Endothelial cell of umbilical vein (primary cell): ENCODE measurements around the gene RASAL2. TPM values are rescaled to one million over a fixed set of nuclear protein-coding genes. Genes with fewer than 3 reads are reported as not detected.
"Not testable (repeated sequence)": the region's sequence is repeated elsewhere in the genome, so short reads cannot be mapped to it uniquely, and the experiment has no call there.

ENCODE experiments used
- BruUV-seq: library from RNA; stranded (reverse); fragments of 400-500 nt; replicated peaks from 2 replicates; lab custom pipeline; 2021; lab: Mats Ljungman, UMichigan
- CTCF ChIA-PET: fragments of 300-600, 350-600 bp; sonication (Branson Sonifier 250); formaldehyde crosslinking; loops from one replicate; lab custom pipeline; 2021; ENCODE audit warnings: antibody characterized with exemption, inconsistent platforms; lab: Charles Lee
- POLR2A ChIA-PET: fragments of 300-600, 350-600 bp; sonication (Branson Sonifier 250); formaldehyde crosslinking; loops from one replicate; lab custom pipeline; 2021; ENCODE audit warnings: antibody characterized with exemption, inconsistent platforms; lab: Charles Lee
- DNase-seq: peaks from one replicate; pipeline ENCODE4 v3.0.0-alpha.2; 2011; ENCODE audit warnings: low read depth, low spot score
- FAIRE-seq: peaks from 2 replicates; lab custom pipeline; 2011; peaks lifted over from hg19 to GRCh38; lab: Jason Lieb, UNC
- H2AFZ ChIP-seq: 2 replicates; pipeline ENCODE4 v1.6.0; 2012; ENCODE audit warnings: low read depth, low read length, control low read depth, inconsistent platforms
- H3K27ac ChIP-seq: 2 replicates; pipeline ENCODE4 v1.5.1; 2011; ENCODE audit warnings: low read depth, mild to moderate bottlenecking, control low read depth, low read length, moderate library complexity; ENCODE audit not compliant: insufficient read depth
- H3K27me3 ChIP-seq, 2 experiments: 2 replicates each; pipeline versions ENCODE4 v1.6.0 to v1.6.1; 2011; ENCODE audit warnings: low read length in 2 of 2, mixed read lengths in 1 of 2; ENCODE audit not compliant: control insufficient read depth in 2 of 2, insufficient read depth in 2 of 2
- H3K36me3 ChIP-seq, 2 experiments: 2 replicates in 1 of 2; 3 replicates in 1 of 2; pipeline ENCODE4 v1.5.1; 2011; ENCODE audit warnings: low read length in 2 of 2, mild to moderate bottlenecking in 1 of 2, moderate library complexity in 1 of 2; ENCODE audit not compliant: control insufficient read depth in 2 of 2, insufficient read depth in 2 of 2; ENCODE audit errors: extremely low read depth in 1 of 2
- H3K4me1 ChIP-seq: 3 replicates; pipeline ENCODE4 v1.5.1; 2011; ENCODE audit warnings: mild to moderate bottlenecking, low read length; ENCODE audit not compliant: control insufficient read depth, insufficient read depth; ENCODE audit errors: extremely low read depth
- H3K4me2 ChIP-seq: 2 replicates; pipeline ENCODE4 v1.6.1; 2011; ENCODE audit warnings: low read length, control low read depth, mixed read lengths; ENCODE audit not compliant: insufficient read depth
- H3K4me3 ChIP-seq, 3 experiments: fragments of 200-600 bp in 1 of 3; sonication (generic), shearing (Covaris generic) in 1 of 3; replicated peaks in 1 of 3; 2 replicates each; pipeline ENCODE4 v1.5.1; 2011 to 2016; ENCODE audit warnings: control low read depth in 3 of 3, low read length in 3 of 3, mild to moderate bottlenecking in 2 of 3, inconsistent platforms in 1 of 3, low read depth in 1 of 3, moderate library complexity in 1 of 3; ENCODE audit not compliant: insufficient read depth in 1 of 3
- H3K79me2 ChIP-seq: 2 replicates; pipeline ENCODE4 v1.6.0; 2012; ENCODE audit warnings: low read length, inconsistent platforms; ENCODE audit not compliant: control insufficient read depth, insufficient read depth
- H3K9ac ChIP-seq: replicated peaks from 2 replicates; pipeline ENCODE3; 2011; ENCODE audit warnings: low read length, control low read depth; ENCODE audit not compliant: insufficient read depth; ENCODE audit errors: extremely low read depth
- H3K9me1 ChIP-seq: replicated peaks from 3 replicates; pipeline ENCODE4 v1.6.0; 2011; ENCODE audit warnings: mild to moderate bottlenecking, low read length; ENCODE audit not compliant: control insufficient read depth, insufficient read depth; ENCODE audit errors: extremely low read depth
- H3K9me3 ChIP-seq: replicated peaks from 2 replicates; pipeline ENCODE4 v1.5.1; 2012; ENCODE audit warnings: low read length, inconsistent platforms; ENCODE audit not compliant: control insufficient read depth, insufficient read depth
- H4K20me1 ChIP-seq: replicated peaks from 2 replicates; pipeline ENCODE3; 2011; ENCODE audit warnings: mild to moderate bottlenecking, low read length; ENCODE audit not compliant: control insufficient read depth, insufficient read depth; ENCODE audit errors: extremely low read depth
- MYC ChIP-seq: IDR thresholded peaks from one replicate; pipeline ENCODE4 v1.6.1; 2011; ENCODE audit warnings: mild to moderate bottlenecking, low read depth, low read length
- dilution Hi-C: fragments of 300-500 bp; cut with MboI; formaldehyde crosslinking; loops from one replicate; pipeline ENCODE4 v1.15.0; 2019; ENCODE audit warnings: low sequenced_read_pairs; ENCODE audit not compliant: extremely low pct_ligation_motif_present
- intact Hi-C: fragments of 100-400 bp; cut with micrococcal nuclease; formaldehyde crosslinking; loops from one replicate; pipeline ENCODE4 v1.10.0; 2022
- polyA plus RNA-seq, 4 experiments: library from polyadenylated mRNA; depleted of rRNA in 3 of 4; stranded (reverse) in 3 of 4; unstranded in 1 of 4; fragments of >200 nt; gene quantifications; 2 replicates each; pipeline versions ENCODE4 v1.2.1 to v1.2.3, GENCODE V29; 2011 to 2012; ENCODE audit warnings: missing spikeins in 1 of 4
- total RNA-seq: library from RNA; stranded (reverse); gene quantifications from 2 replicates; pipeline ENCODE4 v1.2.3, GENCODE V29; 2021

Gene RASAL2
- total and polyA plus RNA-seq, 2 donors (not counting 3 experiments of a cell fraction or from before 2014, with no cell fraction given): 12.5 to 15.5 TPM

GRCh38 chr1:178502856-178503255 is 409.0 kb downstream of the RASAL2 start:
- CTCF ChIA-PET: interaction anchor here (1.9 to 10.5 kb wide), 4 partner anchors 38 to 205 kb away, joined by 6 to 240 read pairs (median 52); no protein-coding TSS in a partner anchor
- TF ChIP-seq MYC: no peak
- Histone ChIP-seq H3K27me3 (no peaks in the 10 kb centered on the region), H3K9me1 (no peaks in the 10 kb centered on the region), H3K4me3 (no peak overlapping the region), H3K27ac (no peak overlapping the region), H3K4me1 (no peaks in the 10 kb centered on the region), H3K9me3 (no peaks in the 10 kb centered on the region), H3K79me2 (no peaks in the 10 kb centered on the region), H2AFZ (no peak overlapping the region), H3K36me3 (no peaks in the 10 kb centered on the region), H3K4me2 (no peak overlapping the region), H3K9ac (no peak overlapping the region), H4K20me1 (no peaks in the 10 kb centered on the region)
- no TSS peak for BruUV-seq
- DNase-seq (no peak), FAIRE-seq (no peak)
- intact Hi-C loops: loop anchor here (5.0 kb wide), 1 partner anchor 131 kb away; no protein-coding TSS in a partner anchor
- POLR2A ChIA-PET: no interaction called here
- dilution Hi-C loops: no loop called here

GRCh38 chr1:178503316-178503715 is 409.4 kb downstream of the RASAL2 start:
- H3K36me3 ChIP-seq, DNase-seq, H3K27ac ChIP-seq, H3K4me2 ChIP-seq, H3K9ac ChIP-seq, FAIRE-seq, POLR2A ChIA-PET, H3K4me1 ChIP-seq, H3K79me2 ChIP-seq, H3K27me3 ChIP-seq, BruUV-seq, H3K9me1 ChIP-seq, dilution Hi-C loops, H4K20me1 ChIP-seq, H2AFZ ChIP-seq, H3K9me3 ChIP-seq, H3K4me3 ChIP-seq: not testable (repeated sequence)
- intact Hi-C loops: loop anchor here (5.0 kb wide), 1 partner anchor 131 kb away; no protein-coding TSS in a partner anchor
- CTCF ChIA-PET: interaction anchor here (1.0 to 10.5 kb wide), 6 partner anchors 27 to 205 kb away, joined by 3 to 240 read pairs (median 7); no protein-coding TSS in a partner anchor
